ENCODE measurements around the gene ACMSD.

The ACMSD gene

DNA sequence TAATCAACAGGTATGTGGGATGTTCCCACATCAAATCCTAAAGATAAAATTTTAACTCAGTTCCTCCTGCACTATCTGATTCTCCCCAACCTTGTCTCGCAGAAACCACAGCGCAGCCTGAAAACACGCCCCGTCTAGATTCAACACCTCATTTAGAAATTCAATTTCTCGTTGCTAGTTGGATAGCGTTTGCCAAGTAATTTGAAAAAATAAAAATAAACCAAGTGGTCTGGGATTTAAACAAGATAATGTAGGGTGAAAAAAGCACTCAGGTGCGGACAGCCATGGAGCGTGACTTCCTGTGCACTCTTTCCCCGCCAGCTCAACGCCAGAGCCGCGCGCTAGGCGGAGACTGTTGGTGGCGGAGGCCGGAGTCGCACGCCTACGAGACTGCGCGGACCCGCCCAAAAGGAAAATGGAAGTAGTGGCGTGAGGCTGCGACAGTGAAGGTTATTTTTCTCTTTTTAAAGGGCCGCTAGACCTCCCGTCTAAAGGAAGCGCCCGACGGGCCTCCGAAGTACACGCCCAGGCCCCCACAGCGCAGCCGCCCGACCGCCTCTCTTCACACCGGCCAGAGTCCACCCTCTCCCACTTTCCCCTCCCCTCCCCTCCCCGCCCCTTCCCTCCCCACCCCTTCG is 79.6 kb downstream of the ACMSD start:
- no peak for FAIRE-seq
- TF ChIP-seq, protein P1, sequence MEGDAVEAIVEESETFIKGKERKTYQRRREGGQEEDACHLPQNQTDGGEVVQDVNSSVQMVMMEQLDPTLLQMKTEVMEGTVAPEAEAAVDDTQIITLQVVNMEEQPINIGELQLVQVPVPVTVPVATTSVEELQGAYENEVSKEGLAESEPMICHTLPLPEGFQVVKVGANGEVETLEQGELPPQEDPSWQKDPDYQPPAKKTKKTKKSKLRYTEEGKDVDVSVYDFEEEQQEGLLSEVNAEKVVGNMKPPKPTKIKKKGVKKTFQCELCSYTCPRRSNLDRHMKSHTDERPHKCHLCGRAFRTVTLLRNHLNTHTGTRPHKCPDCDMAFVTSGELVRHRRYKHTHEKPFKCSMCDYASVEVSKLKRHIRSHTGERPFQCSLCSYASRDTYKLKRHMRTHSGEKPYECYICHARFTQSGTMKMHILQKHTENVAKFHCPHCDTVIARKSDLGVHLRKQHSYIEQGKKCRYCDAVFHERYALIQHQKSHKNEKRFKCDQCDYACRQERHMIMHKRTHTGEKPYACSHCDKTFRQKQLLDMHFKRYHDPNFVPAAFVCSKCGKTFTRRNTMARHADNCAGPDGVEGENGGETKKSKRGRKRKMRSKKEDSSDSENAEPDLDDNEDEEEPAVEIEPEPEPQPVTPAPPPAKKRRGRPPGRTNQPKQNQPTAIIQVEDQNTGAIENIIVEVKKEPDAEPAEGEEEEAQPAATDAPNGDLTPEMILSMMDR (IDR thresholded peaks at IDR 0.05; ENCODE audit: insufficient read depth, missing control alignments) = peak; percentile 6
- no peak for DNase-seq (ENCODE audit: insufficient read length, low spot score)

DNA sequence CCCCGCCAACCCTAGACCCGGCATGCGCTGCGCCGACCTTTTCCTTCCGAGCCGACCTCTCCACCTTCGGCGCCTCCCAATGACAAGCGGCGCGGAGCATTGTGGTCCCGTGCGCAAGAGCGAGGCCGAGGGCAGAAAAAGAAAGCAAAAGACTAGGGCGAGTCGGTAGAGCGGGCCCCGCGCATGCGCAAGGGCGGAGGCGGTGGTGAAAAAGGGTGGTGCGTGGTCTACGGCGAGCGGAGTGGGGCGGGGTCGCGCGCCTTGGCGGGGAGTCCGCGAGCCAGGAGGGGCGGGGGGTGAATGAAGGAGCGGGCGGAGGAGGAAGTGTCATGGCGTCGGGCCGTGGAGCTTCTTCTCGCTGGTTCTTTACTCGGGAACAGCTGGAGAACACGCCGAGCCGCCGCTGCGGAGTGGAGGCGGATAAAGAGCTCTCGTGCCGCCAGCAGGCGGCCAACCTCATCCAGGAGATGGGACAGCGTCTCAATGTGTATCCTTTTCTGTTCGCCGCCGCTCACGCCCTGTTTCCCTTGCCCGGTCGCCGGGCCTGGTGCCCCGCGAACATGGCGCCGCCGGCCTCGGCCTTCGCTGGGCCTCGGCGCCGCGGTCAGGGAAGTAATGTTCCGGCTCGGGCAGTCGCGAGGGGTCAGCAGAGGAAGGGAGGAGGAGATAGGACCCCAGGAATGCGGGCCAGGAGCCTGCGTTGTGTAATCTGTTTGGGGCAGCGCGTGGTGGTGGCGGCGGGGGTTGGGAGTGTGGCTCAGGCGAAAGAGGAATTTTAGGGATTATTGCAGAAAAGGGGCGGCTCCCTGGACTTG is 80.3 kb downstream of the ACMSD start, which contains the start of gene CCNT2:
Gene CCNT2, plus strand, starts transcription at position 297 of the 815 bp plus-strand sequence. Its CDS starts 33 bp downstream, at position 330.
- DNase-seq (ENCODE audit: insufficient read length, low spot score) = peak; percentile 87
- FAIRE-seq = no peak
- TF ChIP-seq, protein P1 (IDR thresholded peaks at IDR 0.05; ENCODE audit: insufficient read depth, missing control alignments) = no peak

DNA sequence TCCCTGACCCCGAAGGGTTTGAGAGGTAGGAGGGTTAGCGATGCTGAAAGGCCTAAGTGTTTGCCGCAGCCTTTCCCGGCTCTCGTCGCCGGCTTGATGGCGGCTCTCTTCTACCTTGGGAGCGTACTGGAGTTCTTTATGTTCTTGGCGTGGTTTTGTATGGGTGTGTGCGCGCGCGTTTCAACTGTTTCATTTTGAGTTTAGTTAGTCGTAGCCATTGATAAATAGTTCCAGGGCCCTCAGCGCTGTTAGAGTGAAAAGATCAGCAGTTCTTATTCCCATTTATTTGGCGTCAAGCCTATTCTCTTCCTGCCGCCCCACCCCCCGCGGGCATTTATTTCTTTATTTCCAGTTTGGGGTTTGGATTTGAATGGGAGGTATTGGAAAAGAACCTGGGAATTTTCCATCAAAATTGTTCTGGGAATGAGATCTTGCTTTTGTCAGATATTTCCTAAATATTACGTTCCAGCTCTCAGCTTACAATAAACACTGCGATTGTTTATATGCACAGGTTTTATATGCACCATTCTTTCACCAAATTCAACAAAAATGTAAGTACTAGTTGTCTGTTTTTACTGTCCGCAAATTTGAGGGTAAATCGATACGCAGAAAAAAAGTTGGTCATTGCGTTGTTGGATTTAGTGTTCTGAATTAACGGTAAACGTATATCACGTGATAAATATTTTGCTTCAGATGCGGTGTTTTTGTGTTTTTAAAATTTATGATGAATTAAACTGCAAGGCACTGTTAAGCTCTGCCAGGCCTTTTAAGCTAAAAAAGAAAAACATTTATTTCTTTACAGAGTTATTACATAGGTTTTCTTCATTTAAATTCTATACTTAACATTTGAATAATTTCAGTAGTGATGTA is 81.2 kb downstream of the ACMSD start:
- TF ChIP-seq, protein P1 (IDR thresholded peaks at IDR 0.05; ENCODE audit: insufficient read depth, missing control alignments) = no peak
- no peak for FAIRE-seq
- DNase-seq (ENCODE audit: insufficient read length, low spot score) = no peak

DNA sequence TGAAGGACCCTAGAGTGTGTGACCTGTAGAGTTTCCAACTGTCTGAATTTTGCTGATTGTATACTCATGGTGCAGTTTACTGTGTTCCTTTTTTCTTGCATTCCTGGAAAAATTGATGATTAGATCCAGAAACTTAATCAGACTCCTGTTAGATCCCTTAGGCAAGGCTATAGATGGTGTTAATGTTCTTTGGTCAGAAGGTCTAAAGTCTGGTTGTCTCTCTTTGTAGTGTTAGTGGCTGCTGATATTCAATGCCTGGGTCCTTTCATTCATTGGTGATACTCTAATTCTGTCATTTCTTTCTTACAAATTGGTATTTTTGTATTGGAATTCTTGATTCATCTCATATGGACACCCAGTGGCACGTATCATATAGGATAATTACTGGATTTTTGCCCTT is 86.5 kb downstream of the ACMSD start:
- TF ChIP-seq, protein P1 (IDR thresholded peaks at IDR 0.05; ENCODE audit: insufficient read depth, missing control alignments) = no peak
- DNase-seq (ENCODE audit: insufficient read length, low spot score) (no peak), FAIRE-seq (no peak)

DNA sequence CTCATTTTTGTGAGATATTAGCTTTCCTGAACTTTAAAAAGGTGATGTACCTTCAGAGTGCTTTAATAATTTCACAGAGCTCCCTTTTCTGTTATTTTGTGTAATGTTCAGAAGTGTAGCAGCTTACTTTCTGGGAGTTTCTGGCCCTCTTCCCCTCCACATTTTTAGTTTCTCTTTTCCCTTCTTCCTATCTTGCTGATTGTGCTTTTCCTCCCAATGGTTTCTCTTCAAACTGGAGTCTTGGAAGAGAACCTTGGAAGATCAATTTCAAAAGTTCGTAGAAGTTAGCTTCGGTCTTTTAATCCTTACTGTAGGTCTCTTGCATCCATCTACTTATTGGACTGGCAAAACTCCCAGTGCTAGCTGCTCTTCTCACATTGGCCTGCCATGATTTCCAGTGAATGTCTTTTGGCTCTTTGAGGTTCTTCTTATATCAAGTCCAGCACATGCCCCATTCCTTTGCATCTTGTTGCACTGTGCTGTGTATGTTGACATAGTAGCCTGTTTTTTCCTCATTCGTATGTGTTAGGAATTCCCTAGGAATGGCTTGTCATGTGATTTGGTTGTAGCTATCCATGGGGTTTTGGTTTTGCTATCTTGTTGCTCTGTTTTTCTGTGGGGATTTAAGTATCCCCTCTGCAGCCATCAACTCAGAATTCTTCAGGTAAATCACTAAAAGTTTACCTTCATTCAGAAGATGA is 88.0 kb downstream of the ACMSD start:
- TF ChIP-seq, protein P1 (IDR thresholded peaks at IDR 0.05; ENCODE audit: insufficient read depth, missing control alignments) = no peak
- FAIRE-seq = no peak
- DNase-seq (ENCODE audit: insufficient read length, low spot score) = no peak

DNA sequence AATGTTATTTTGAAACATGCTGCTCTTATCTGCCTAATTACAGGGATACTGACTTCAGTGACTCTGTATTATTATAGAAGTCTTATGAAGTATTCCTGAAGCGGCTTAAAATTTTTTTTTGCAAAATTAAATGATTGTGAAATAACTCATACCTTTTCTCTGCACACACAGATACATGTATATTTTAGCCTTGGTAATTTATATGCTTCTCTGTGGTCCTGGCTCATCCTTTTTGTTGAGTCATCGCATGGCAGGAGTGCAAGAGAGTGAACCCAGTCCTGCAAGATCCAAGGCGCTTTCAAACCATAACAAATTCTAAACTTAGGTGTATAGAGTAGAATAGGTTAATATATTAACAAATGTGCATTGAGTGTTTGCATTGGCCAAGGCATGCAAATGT is 88.8 kb downstream of the ACMSD start:
- FAIRE-seq (no peak), DNase-seq (ENCODE audit: insufficient read length, low spot score) (no peak)
- TF ChIP-seq, protein P1 (IDR thresholded peaks at IDR 0.05; ENCODE audit: insufficient read depth, missing control alignments) = no peak
